Measurements from ENCODE around the gene NMT1. TPM values are rescaled to one million over a fixed set of nuclear protein-coding genes. Genes with fewer than 3 reads are reported as not detected.
"Not testable (repeated sequence)": the region's sequence is repeated elsewhere in the genome, so short reads cannot be mapped to it uniquely, and the experiment has no call there.

Gene NMT1
- total RNA-seq, 1 experiment from 2014 or later = 173 TPM

- H3K27me3 Mint-ChIP-seq (ENCODE audit: insufficient read depth, unreplicated experiment) = no peaks in the 10 kb centered on the region
- Histone ChIP-seq H3K27me3 (replicated peaks; ENCODE audit: control insufficient read depth, insufficient read depth, low read length) (no peaks in the 10 kb centered on the region), H3K4me3 (ENCODE audit: low read depth, low read length) (peak within 1 kb of the TSS; percentile 83), H3K9me3 (no peaks in the 10 kb centered on the region), H3K36me3 (ENCODE audit: control insufficient read depth, insufficient read depth, low read length) (no peaks in the 10 kb centered on the region), H3K4me1 (peaks cover 11% of the 10 kb centered on the region)
- intact Hi-C loops (cut with micrococcal nuclease; ENCODE audit: unreplicated experiment) = loop anchor here (1.0 kb wide), 1 partner anchor 10 kb away; the partner anchor contains the start of gene NMT1
- peak; percentile 96 to 97 for DNase-seq
- H3K4me1 Mint-ChIP-seq (ENCODE audit: low read depth, unreplicated experiment) = peaks cover 7% of the 10 kb centered on the region
- BruUV-seq (replicated peaks) = TSS peak; percentile 71
- peak within 1 kb of the TSS; percentile 89 for H3K4me3 Mint-ChIP-seq (ENCODE audit: unreplicated experiment)
- ChIA-PET CTCF (interaction anchor here (0.5 to 0.7 kb wide), 5 partner anchors 35 to 194 kb away, joined by 3 to 4 read pairs (median 3); partner anchors contain the start of gene C1QL1), POLR2A (interaction anchor here (1.0 kb wide), 2 partner anchors 10 to 153 kb away, joined by 3 to 5 read pairs; partner anchors contain the start of gene NMT1)
- TF ChIP-seq CTCF (IDR thresholded peaks at IDR 0.05; ENCODE audit: insufficient read depth in 1 of 2, low read depth in 1 of 2, low read length in 1 of 2, severe bottlenecking in 1 of 2, unreplicated experiment in 1 of 2) = no peak
- H3K36me3 Mint-ChIP-seq (ENCODE audit: insufficient read depth, unreplicated experiment) = peaks cover 10% of the 10 kb centered on the region
- H3K27ac Mint-ChIP-seq (ENCODE audit: unreplicated experiment) = peak within 1 kb of the TSS; percentile 93
- H3K9me3 Mint-ChIP-seq (ENCODE audit: unreplicated experiment) = no peaks in the 10 kb centered on the region
Measured at GRCh38 chr17:45051060-45051719, 9.9 kb upstream of the NMT1 start, which contains the start of gene DCAKD. TSS of gene DCAKD (minus strand) at chr17:45051632. CDS start at chr17:45034885, 16,747 bp downstream.

GRCh38 chr17:45051720-45052051, 9.4 kb upstream of the NMT1 start:
- intact Hi-C loops (cut with micrococcal nuclease; ENCODE audit: unreplicated experiment) = loop anchor here (1.0 kb wide), 1 partner anchor 10 kb away; the partner anchor contains the start of gene NMT1
- Mint-ChIP-seq H3K36me3 (ENCODE audit: insufficient read depth, unreplicated experiment) (peaks cover 10% of the 10 kb centered on the region), H3K4me3 (ENCODE audit: unreplicated experiment) (peak overlapping the region; percentile 89)
- not testable (repeated sequence) for H3K36me3 ChIP-seq (ENCODE audit: control insufficient read depth, insufficient read depth, low read length); H3K27me3 Mint-ChIP-seq (ENCODE audit: insufficient read depth, unreplicated experiment); H3K27ac Mint-ChIP-seq (ENCODE audit: unreplicated experiment); H3K9me3 Mint-ChIP-seq (ENCODE audit: unreplicated experiment); H3K4me1 Mint-ChIP-seq (ENCODE audit: low read depth, unreplicated experiment); H3K27me3 ChIP-seq (replicated peaks; ENCODE audit: control insufficient read depth, insufficient read depth, low read length); BruUV-seq (replicated peaks); DNase-seq; H3K9me3 ChIP-seq
- CTCF ChIA-PET = interaction anchor here (0.6 kb wide), 1 partner anchor 35 kb away, joined by 3 read pairs; no protein-coding TSS in a partner anchor
- H3K4me1 ChIP-seq = peaks cover 10% of the 10 kb centered on the region
- peak overlapping the region; percentile 83 for H3K4me3 ChIP-seq (ENCODE audit: low read depth, low read length)
- POLR2A ChIA-PET = interaction anchor here (0.6 to 1.0 kb wide), 3 partner anchors 10 to 153 kb away, joined by 3 to 7 read pairs (median 3); no protein-coding TSS in a partner anchor

- peaks cover 7% of the 10 kb centered on the region for H3K4me1 Mint-ChIP-seq (ENCODE audit: low read depth, unreplicated experiment)
- H3K27me3 Mint-ChIP-seq (ENCODE audit: insufficient read depth, unreplicated experiment) = no peaks in the 10 kb centered on the region
- peaks cover 13% of the 10 kb centered on the region for H3K36me3 Mint-ChIP-seq (ENCODE audit: insufficient read depth, unreplicated experiment)
- peak in 1 of 2 experiments; percentile 33 for DNase-seq
- ChIA-PET POLR2A (interaction anchor here (0.5 to 0.6 kb wide), 3 partner anchors 9 to 132 kb away, joined by 3 to 7 read pairs (median 3); no protein-coding TSS in a partner anchor), CTCF (interaction anchor here (0.6 kb wide), 1 partner anchor 48 kb away, joined by 5 read pairs; no protein-coding TSS in a partner anchor)
- H3K4me1 ChIP-seq = peaks cover 7% of the 10 kb centered on the region
- H3K9me3 ChIP-seq = no peaks in the 10 kb centered on the region
- peak overlapping the region; percentile 89 for H3K4me3 Mint-ChIP-seq (ENCODE audit: unreplicated experiment)
- no peaks in the 10 kb centered on the region for H3K36me3 ChIP-seq (ENCODE audit: control insufficient read depth, insufficient read depth, low read length)
- H3K4me3 ChIP-seq (ENCODE audit: low read depth, low read length) = peak overlapping the region; percentile 83
- H3K27ac Mint-ChIP-seq (ENCODE audit: unreplicated experiment) = no peak overlapping the region
- TF ChIP-seq CTCF (IDR thresholded peaks at IDR 0.05; ENCODE audit: insufficient read depth in 1 of 2, low read depth in 1 of 2, low read length in 1 of 2, severe bottlenecking in 1 of 2, unreplicated experiment in 1 of 2) = no peak
- no peaks in the 10 kb centered on the region for H3K27me3 ChIP-seq (replicated peaks; ENCODE audit: control insufficient read depth, insufficient read depth, low read length)
- intact Hi-C loops (cut with micrococcal nuclease; ENCODE audit: unreplicated experiment) = no loop called here
- TSS peak; percentile 90 for BruUV-seq (replicated peaks)
- H3K9me3 Mint-ChIP-seq (ENCODE audit: unreplicated experiment) = no peaks in the 10 kb centered on the region
Measured at GRCh38 chr17:45052052-45052772, 8.9 kb upstream of the NMT1 start.

All from Caco-2 (cell line).